Ramos (cell line): ENCODE results near the gene CDC37L1.
"Not testable (repeated sequence)": the region's sequence is repeated elsewhere in the genome, so short reads cannot be mapped to it uniquely, and the experiment has no call there.

Experiments used
- in situ Hi-C: fragments of 300-500 bp; cut with MboI; formaldehyde crosslinking; loops from one replicate; pipeline ENCODE4 v1.14.3; 2022; ENCODE audit warnings: low sequenced_read_pairs; ENCODE audit not compliant: unreplicated experiment

The CDC37L1 gene

GRCh38 chr9:4679268-4680172 is at the start of gene CDC37L1:
Gene CDC37L1, plus strand, starts transcription at chr9:4679569. Its CDS starts 199 bp downstream, at chr9:4679768.
- in situ Hi-C loops, result no loop called here

- in situ Hi-C loops, result no loop called here
Measured at GRCh38 chr9:4630836-4631235, 48.5 kb upstream of the CDC37L1 start.

DNA sequence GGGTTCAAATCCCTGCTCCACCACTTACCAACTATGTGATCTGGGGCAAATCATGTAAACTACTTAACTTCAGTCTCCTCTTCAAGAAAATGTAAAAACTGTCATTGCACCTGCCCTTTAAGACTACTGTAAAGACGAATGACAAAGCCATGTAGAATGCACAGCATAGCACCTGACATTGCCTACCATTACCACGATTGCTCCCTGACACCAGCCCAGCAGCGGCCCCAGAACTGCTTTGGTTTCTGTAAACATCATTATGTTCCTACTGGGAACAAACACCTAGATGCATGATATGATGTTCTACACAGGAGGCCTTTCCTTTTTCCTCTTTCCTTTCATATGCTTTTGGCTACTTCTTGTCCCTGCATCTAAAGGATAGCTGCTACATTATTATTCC is 40.4 kb upstream of the CDC37L1 start:
- in situ Hi-C loops, result no loop called here

- in situ Hi-C loops, result no loop called here
Measured at GRCh38 chr9:4639420-4639819, 39.9 kb upstream of the CDC37L1 start.

- in situ Hi-C loops, result no loop called here
Measured at GRCh38 chr9:4640027-4640426, 39.3 kb upstream of the CDC37L1 start.

GRCh38 chr9:4642351-4642750 is 37.0 kb upstream of the CDC37L1 start:
- in situ Hi-C loops, result no loop called here

- in situ Hi-C loops, result no loop called here
Measured at GRCh38 chr9:4654084-4654483, 25.3 kb upstream of the CDC37L1 start.

DNA sequence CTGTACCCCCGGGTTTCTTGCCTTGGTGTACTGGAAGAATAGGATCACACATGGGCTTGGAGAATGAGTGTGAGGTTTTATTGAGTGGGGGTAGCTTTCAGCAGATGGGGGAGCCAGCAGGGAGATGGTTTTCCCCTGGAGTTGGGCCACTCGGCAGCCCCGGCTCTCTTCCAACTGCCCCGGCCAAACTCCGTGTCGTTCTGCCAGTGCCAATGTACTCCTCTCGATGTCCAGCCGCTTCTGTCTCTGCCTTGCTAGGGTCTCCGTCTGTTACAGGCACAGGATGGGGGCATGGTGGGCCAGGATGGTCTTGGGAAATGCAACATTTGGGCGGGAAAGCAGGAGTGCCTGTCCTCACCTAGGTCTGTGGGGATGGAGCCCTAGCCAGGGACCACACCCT is 24.8 kb upstream of the CDC37L1 start:
- in situ Hi-C loops, result no loop called here

- in situ Hi-C loops, result not testable (repeated sequence)
Measured at GRCh38 chr9:4656196-4656595, 23.2 kb upstream of the CDC37L1 start.

GRCh38 chr9:4656621-4657020 is 22.7 kb upstream of the CDC37L1 start:
- in situ Hi-C loops, result no loop called here

GRCh38 chr9:4657426-4658159 is 21.8 kb upstream of the CDC37L1 start:
- in situ Hi-C loops, result no loop called here

DNA sequence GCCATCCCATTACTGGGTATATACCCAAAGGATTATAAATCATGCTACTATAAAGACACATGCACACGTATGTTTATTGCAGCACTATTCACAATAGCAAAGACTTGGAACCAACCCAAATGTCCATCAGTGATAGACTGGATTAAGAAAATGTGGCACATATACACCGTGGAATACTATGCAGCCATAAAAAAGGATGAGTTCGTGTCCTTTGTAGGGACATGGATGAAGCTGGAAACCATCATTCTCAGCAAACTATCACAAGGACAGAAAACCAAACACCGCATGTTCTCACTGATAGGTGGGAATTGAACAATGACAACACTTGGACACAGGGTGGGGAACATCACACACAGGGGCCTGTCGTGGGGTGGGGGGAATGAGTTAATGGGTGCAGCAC is 18.7 kb upstream of the CDC37L1 start:
- in situ Hi-C loops, result not testable (repeated sequence)

DNA sequence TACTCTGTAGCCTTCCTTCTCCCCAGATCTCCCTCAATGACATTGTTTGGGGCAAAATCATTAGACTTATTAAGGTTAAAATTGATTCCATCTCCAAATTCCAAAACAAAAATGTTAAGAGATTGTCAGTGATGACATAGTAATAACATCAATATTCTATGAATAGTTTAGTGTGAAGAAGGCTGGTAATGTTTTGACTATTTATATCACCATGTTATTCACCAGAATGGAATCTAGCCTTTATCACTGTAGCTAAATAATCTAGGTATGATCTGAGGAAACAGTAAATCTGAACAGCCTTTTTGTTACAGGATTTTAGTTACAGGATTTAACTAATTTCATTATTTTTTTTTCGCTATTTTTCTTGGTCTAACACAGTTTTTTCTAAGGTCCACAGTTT is 18.2 kb upstream of the CDC37L1 start:
- in situ Hi-C loops, result no loop called here

DNA sequence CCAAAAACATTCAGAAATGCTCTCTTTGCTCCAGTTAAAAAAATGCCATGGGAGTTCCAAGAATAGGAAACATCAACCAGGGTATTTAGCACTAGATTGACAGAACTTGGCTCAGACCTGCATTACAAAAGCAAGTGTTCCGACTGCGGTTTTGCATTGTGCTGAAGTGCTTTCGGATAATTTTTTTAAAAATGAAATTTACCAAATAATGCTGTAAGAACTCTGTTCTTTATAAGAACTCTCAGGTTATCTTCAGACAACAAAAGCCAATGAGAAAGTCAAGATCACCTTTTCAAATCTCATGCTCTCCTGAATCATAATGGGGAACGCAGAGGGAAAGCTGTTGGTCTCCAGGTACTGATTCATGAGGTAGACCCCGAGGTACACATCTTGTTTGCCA is 17.8 kb upstream of the CDC37L1 start:
- in situ Hi-C loops, result no loop called here

DNA sequence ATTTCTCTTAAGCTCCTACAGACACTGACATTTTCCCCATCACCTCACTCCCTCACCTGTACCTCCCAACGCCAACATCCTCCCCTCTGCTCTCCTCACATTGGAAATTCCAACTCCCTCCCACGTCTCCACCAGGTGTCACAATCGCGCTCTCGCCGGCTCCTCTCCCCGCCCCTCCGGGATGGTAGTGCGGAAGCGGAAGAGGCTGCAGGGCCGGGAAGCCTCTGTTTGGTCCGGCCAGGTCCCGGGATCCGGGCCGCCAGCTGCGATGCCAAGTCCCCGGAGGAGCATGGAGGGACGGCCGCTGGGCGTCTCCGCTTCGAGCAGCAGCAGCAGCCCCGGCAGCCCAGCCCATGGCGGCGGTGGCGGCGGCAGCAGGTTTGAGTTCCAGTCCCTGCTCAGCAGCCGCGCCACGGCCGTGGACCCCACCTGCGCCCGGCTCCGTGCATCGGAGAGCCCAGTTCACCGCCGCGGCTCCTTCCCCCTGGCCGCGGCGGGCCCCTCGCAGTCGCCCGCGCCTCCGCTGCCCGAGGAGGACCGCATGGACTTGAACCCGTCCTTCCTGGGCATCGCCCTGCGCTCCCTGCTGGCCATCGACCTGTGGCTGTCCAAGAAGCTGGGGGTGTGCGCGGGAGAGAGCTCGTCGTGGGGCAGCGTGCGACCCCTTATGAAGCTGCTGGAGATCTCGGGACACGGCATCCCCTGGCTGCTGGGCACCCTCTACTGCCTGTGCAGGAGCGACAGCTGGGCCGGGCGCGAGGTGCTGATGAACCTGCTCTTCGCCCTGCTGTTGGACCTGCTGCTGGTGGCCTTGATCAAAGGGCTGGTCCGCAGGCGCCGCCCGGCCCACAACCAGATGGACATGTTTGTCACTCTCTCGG is 17.0 kb upstream of the CDC37L1 start, which contains the start of gene PLPP6:
Gene PLPP6 (plus strand): TSS at position 187 of the 881 bp plus-strand sequence. CDS start 82 bp downstream, at position 269.
- in situ Hi-C loops, result no loop called here

- in situ Hi-C loops, result no loop called here
Measured at GRCh38 chr9:4662989-4663792, 16.2 kb upstream of the CDC37L1 start.

DNA sequence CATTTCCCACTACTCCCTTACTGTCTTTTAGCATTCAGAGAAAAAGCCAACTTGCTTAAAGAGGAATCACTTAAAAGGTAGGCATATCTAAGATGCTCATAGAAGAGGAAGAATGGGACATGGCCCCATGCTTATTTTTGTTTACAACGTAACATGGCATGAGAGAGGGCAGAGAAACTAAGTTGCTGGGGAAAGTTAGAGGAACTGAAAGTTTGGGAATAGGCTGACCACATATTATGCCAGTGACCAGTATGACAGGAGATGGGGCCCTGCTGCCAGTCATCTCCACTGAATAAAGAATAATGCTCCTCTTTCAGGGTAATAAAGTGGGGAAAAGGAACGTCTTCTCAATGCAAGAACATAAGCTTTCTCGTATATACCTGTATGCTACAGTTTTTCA is 15.4 kb upstream of the CDC37L1 start:
- in situ Hi-C loops, result no loop called here

GRCh38 chr9:4665357-4665756 is 14.0 kb upstream of the CDC37L1 start:
- in situ Hi-C loops, result no loop called here

DNA sequence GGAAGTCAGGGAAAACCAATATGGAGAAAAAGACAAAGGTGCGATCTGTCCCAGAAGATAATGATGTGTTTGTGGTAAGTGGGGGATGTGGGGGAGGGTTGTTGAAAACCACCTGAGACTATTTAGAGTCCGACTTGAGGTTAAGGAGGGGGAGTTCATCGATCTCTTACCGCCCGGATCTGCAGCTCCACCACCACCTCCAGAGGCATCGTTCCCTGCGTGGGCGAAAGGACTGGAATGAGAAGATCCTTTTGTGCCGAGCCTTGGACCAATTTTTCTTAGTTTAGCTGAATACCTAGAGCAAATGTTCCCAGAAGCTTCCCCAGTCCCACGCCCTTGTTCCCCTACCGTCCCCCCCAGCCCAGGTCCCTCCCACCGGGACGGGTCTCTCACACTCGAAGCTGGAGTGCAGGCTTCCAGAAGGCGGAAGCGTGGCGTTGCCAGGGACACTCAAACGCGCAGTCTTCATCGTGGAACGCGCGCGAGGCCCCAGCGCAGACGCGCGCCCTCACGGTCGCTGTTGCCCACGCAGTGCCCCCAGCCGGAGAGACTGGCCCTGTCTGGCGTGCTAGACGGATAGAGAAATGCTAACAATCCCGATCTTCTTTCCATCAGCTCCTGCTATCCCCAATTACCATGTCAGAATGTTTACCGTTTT is 13.2 kb upstream of the CDC37L1 start, which contains the start of gene SPATA6L:
Gene SPATA6L (minus strand): TSS at position 439 of the 658 bp plus-strand sequence. CDS start 230 bp downstream, at position 209.
- in situ Hi-C loops, result no loop called here
